ENCODE measurements around the gene TREH.

- TF ChIP-seq CTCF (conservative IDR thresholded peaks at IDR 0.05; ENCODE audit: low read length) (no peak), EZH2phosphoT487 (IDR thresholded peaks at IDR 0.05; ENCODE audit: borderline replicate concordance, low read depth, low read length) (no peak)
Observed at GRCh38 chr11:118650366-118650765, 29.1 kb downstream of the TREH start.
